Cerebellar cortex (tissue), 1 donor: ENCODE measurements around the gene AKIRIN1.
"Not testable (repeated sequence)": the region's sequence is repeated elsewhere in the genome, so short reads cannot be mapped to it uniquely, and the experiment has no call there.

Experiments used
- DNase-seq: peaks from one replicate; pipeline ENCODE4 v3.0.0-alpha.2; 2015; ENCODE audit warnings: low spot score

Gene AKIRIN1

GRCh38 chr1:38997034-38997900, 6.2 kb downstream of the AKIRIN1 start:
- no peak for DNase-seq

GRCh38 chr1:38997901-38998190, 6.8 kb downstream of the AKIRIN1 start:
- no peak for DNase-seq

GRCh38 chr1:39001516-39002421, 10.7 kb downstream of the AKIRIN1 start:
- DNase-seq: no peak

- DNase-seq: no peak
Measured at GRCh38 chr1:39003281-39003680, 12.2 kb downstream of the AKIRIN1 start.

GRCh38 chr1:39003794-39004193, 12.7 kb downstream of the AKIRIN1 start:
- DNase-seq: no peak

- DNase-seq: no peak
Measured at GRCh38 chr1:39006287-39006686, 15.2 kb downstream of the AKIRIN1 start.

- no peak for DNase-seq
Measured at GRCh38 chr1:39006726-39007645, 15.9 kb downstream of the AKIRIN1 start.

GRCh38 chr1:39014956-39015355, 23.9 kb downstream of the AKIRIN1 start:
- not testable (repeated sequence) for DNase-seq

- DNase-seq: no peak
Measured at GRCh38 chr1:39016604-39017171, 25.6 kb downstream of the AKIRIN1 start.

- no peak for DNase-seq
Measured at GRCh38 chr1:39017266-39017665, 26.2 kb downstream of the AKIRIN1 start.

- DNase-seq: not testable (repeated sequence)
Measured at GRCh38 chr1:39020494-39020893, 29.4 kb downstream of the AKIRIN1 start.

- no peak for DNase-seq
Measured at GRCh38 chr1:39021426-39021825, 30.4 kb downstream of the AKIRIN1 start.

- DNase-seq: no peak
Measured at GRCh38 chr1:39023140-39023539, 32.1 kb downstream of the AKIRIN1 start.

- DNase-seq: peak; percentile 94
Measured at GRCh38 chr1:39026051-39026865, 35.2 kb downstream of the AKIRIN1 start, which contains the start of gene NDUFS5. Gene NDUFS5, plus strand, starts transcription at chr1:39026350. Its CDS starts 2,375 bp downstream, at chr1:39028725.

GRCh38 chr1:39026866-39027507, 35.9 kb downstream of the AKIRIN1 start:
- no peak for DNase-seq

GRCh38 chr1:39034114-39034654, 43.1 kb downstream of the AKIRIN1 start:
- no peak for DNase-seq

GRCh38 chr1:39036678-39037077, 45.6 kb downstream of the AKIRIN1 start:
- DNase-seq: no peak

GRCh38 chr1:39043513-39043912, 52.4 kb downstream of the AKIRIN1 start:
- no peak for DNase-seq

- no peak for DNase-seq
Measured at GRCh38 chr1:39044762-39045161, 53.7 kb downstream of the AKIRIN1 start.

- DNase-seq: no peak
Measured at GRCh38 chr1:39045231-39045630, 54.2 kb downstream of the AKIRIN1 start.
